T-cell (primary cell): Measurements from ENCODE around the gene KAT2A. TPM values are rescaled to one million over a fixed set of nuclear protein-coding genes. Genes with fewer than 3 reads are reported as not detected.
A peak's percentile ranks its signal among the peaks of the same experiment; 100 is the strongest.

ENCODE experiments used
- ATAC-seq, 4 experiments: fragments of 200-7000 bp in 3 of 4; fragments of 150-1000 bp in 1 of 4; cut with Tn5 transposase; replicated peaks in 1 of 4; 1 replicate in 3 of 4; 2 replicates in 1 of 4; pipeline ENCODE4 v1.10.0; 2021; ENCODE audit warnings: moderate library complexity in 3 of 4, mild to moderate bottlenecking in 2 of 4, moderate number of reproducible peaks in 1 of 4
- CTCF ChIA-PET, 2 donors: fragments of 300-600 bp; sonication (Branson Sonifier 250); formaldehyde crosslinking; loops; one replicate each; lab custom pipeline; 2022; ENCODE audit warnings: antibody characterized with exemption in 2 of 2; lab: Charles Lee
- POLR2A ChIA-PET, 2 donors: fragments of 300-600 bp; sonication (Branson Sonifier 250); formaldehyde crosslinking; loops; one replicate each; lab custom pipeline; 2022; ENCODE audit warnings: antibody characterized with exemption in 2 of 2; lab: Charles Lee
- DNase-seq, 35 experiments: peaks; one replicate each; pipeline versions ENCODE4 v3.0.0 to v3.0.0-alpha.2; 2013 to 2023
- H3K27ac ChIP-seq: one replicate; pipeline ENCODE4 v1.5.1; 2013; ENCODE audit warnings: low read length
- H3K27me3 ChIP-seq, 2 experiments: replicated peaks in 1 of 2; 1 replicate in 1 of 2; 2 replicates in 1 of 2; pipeline versions ENCODE4 v1.6.1 to v1.7.0; 2013; ENCODE audit warnings: low read length in 1 of 2, mixed read lengths in 1 of 2; ENCODE audit not compliant: control insufficient read depth in 2 of 2, insufficient read depth in 2 of 2; ENCODE audit errors: extremely low read depth in 1 of 2
- H3K36me3 ChIP-seq, 2 donors: 1 replicate in 1 of 2; 2 replicates in 1 of 2; pipeline versions ENCODE4 v1.6.1 to v1.7.0; 2013; ENCODE audit warnings: low read length in 1 of 2; ENCODE audit not compliant: control insufficient read depth in 2 of 2, insufficient read depth in 1 of 2; ENCODE audit errors: extremely low read depth in 1 of 2
- H3K4me1 ChIP-seq, 2 experiments: 1 replicate in 1 of 2; 2 replicates in 1 of 2; pipeline versions ENCODE4 v1.6.1 to v1.7.0; 2013; ENCODE audit warnings: low read length in 2 of 2, mixed read lengths in 1 of 2; ENCODE audit not compliant: insufficient read depth in 2 of 2, control insufficient read depth in 1 of 2; ENCODE audit errors: extremely low read depth in 1 of 2
- H3K4me3 ChIP-seq, 2 donors: 1 replicate in 1 of 2; 2 replicates in 1 of 2; pipeline versions ENCODE4 v1.5.1 to v1.7.0; 2013; ENCODE audit warnings: mild to moderate bottlenecking in 2 of 2, low read length in 1 of 2, moderate library complexity in 1 of 2; ENCODE audit not compliant: control insufficient read depth in 1 of 2; ENCODE audit errors: extremely low read depth in 1 of 2
- H3K9me3 ChIP-seq: 2 replicates; pipeline ENCODE4 v1.7.0; 2013
- H3K27ac Mint-ChIP-seq, 2 donors: one replicate each; pipeline ENCODE4 v1.8.0; 2020 to 2021; ENCODE audit warnings: mild to moderate bottlenecking in 2 of 2, mixed read lengths in 2 of 2
- H3K27me3 Mint-ChIP-seq, 2 donors: one replicate each; pipeline ENCODE4 v1.8.0; 2021 to 2022; ENCODE audit warnings: mixed read lengths in 2 of 2
- H3K36me3 Mint-ChIP-seq: one replicate; pipeline ENCODE4 v1.8.0; 2021; ENCODE audit warnings: mixed read lengths
- H3K4me1 Mint-ChIP-seq, 3 donors: one replicate each; pipeline ENCODE4 v1.8.0; 2020 to 2022; ENCODE audit warnings: mixed read lengths in 3 of 3, mild to moderate bottlenecking in 1 of 3
- H3K4me3 Mint-ChIP-seq, 3 donors: one replicate each; pipeline ENCODE4 v1.8.0; 2020 to 2022; ENCODE audit warnings: mild to moderate bottlenecking in 3 of 3, mixed read lengths in 3 of 3, moderate library complexity in 3 of 3
- H3K9me3 Mint-ChIP-seq, 3 donors: one replicate each; pipeline ENCODE4 v1.8.0; 2020 to 2022; ENCODE audit warnings: mixed read lengths in 3 of 3
- WGBS: methylation state at CpG from one replicate; pipeline ENCODE4 v1.1.5; 2013; ENCODE audit warnings: missing lambda C conversion rate; ENCODE audit not compliant: insufficient coverage; 5-methylcytosine and 5-hydroxymethylcytosine counted together
- total RNA-seq, 35 experiments: library from RNA in 6 of 35; stranded (reverse) in 6 of 35; fragments of 120-200 nt in 1 of 35; gene quantifications; one replicate each; pipeline versions ENCODE4 v1.2.1 to v1.2.4 and lab custom pipeline; 2013 to 2026

KAT2A gene
- total RNA-seq, 5 donors from 2014 or later (not counting 1 experiment from before 2014, with no cell fraction given) = 41.1 to 75.5 (median 61.1) TPM

GRCh38 chr17:42118545-42118944, 2.6 kb downstream of the KAT2A start:
- Histone ChIP-seq H3K4me3 (no peak overlapping the region), H3K4me1 (peaks cover 5 to 29% of the 10 kb centered on the region in 2 experiments), H3K9me3 (no peaks in the 10 kb centered on the region), H3K27me3 (no peaks in the 10 kb centered on the region), H3K27ac (no peak overlapping the region), H3K36me3 (peaks cover 16 to 20% of the 10 kb centered on the region in 2 donors)
- 77% methylated on average over 2 of the region's 2 CpGs for WGBS
- H3K36me3 Mint-ChIP-seq = peaks cover 25% of the 10 kb centered on the region
- no peaks in the 10 kb centered on the region for H3K9me3 Mint-ChIP-seq
- DNase-seq = peak in 18 of 35 experiments; percentile 20 to 59 (median 34)
- ATAC-seq = peak in 1 of 4 experiments; percentile 13
- H3K4me1 Mint-ChIP-seq = peaks cover 29 to 42% (median 38%) of the 10 kb centered on the region in 3 donors
- no peaks in the 10 kb centered on the region for H3K27me3 Mint-ChIP-seq
- peak overlapping the region; percentile 37 to 74 (median 51) for H3K4me3 Mint-ChIP-seq
- H3K27ac Mint-ChIP-seq = peak overlapping the region in 1 of 2 donors; percentile 73
- ChIA-PET CTCF (interaction anchor here (0.5 to 1.8 kb wide), 10 partner anchors 17 to 301 kb away, joined by 3 to 7 read pairs (median 4); no protein-coding TSS in a partner anchor), POLR2A (no interaction called here)

DNA sequence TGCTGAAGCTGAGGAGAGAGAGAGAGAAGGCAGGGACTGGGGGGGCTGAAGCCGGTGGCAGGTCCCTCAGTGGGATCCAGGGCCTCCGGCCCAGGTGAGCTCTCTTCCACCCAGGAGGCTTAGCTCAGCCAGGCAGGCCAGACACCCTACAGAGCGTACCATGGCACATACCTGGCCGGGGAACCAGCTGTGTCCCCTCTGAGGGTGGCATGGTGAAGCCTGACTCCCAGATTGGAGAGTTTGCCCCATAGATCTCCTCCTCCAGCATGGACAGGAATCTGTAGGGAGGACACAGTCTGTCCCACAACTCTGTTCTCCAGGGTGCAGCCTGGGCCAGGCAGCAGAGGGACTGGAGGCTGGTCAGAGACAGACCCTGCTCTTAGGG, 3.0 kb downstream of the KAT2A start:
- DNase-seq (no peak), ATAC-seq (no peak)
- CTCF ChIA-PET = interaction anchor here (0.6 to 1.8 kb wide), 13 partner anchors 14 to 301 kb away, joined by 3 to 9 read pairs (median 4); partner anchors contain the start of gene NKIRAS2 (in 1 of the 2)
- Histone ChIP-seq H3K9me3 (no peaks in the 10 kb centered on the region), H3K36me3 (peaks cover 16 to 20% of the 10 kb centered on the region in 2 donors), H3K27me3 (no peaks in the 10 kb centered on the region), H3K27ac (no peak overlapping the region), H3K4me1 (peaks cover 5 to 33% of the 10 kb centered on the region in 2 experiments), H3K4me3 (no peak overlapping the region)
- Mint-ChIP-seq H3K4me3 (peak overlapping the region in 1 of 3 donors; percentile 13), H3K27ac (no peak overlapping the region), H3K9me3 (no peaks in the 10 kb centered on the region), H3K27me3 (no peaks in the 10 kb centered on the region), H3K4me1 (peaks cover 29 to 42% (median 38%) of the 10 kb centered on the region in 3 donors), H3K36me3 (peaks cover 25% of the 10 kb centered on the region)
- POLR2A ChIA-PET = no interaction called here
- WGBS = 93% methylated on average over 2 of the region's 4 CpGs

- Histone ChIP-seq H3K27me3 (no peaks in the 10 kb centered on the region), H3K4me1 (peaks cover 10 to 39% of the 10 kb centered on the region in 2 experiments), H3K36me3 (peaks cover 16 to 20% of the 10 kb centered on the region in 2 donors), H3K9me3 (no peaks in the 10 kb centered on the region), H3K4me3 (no peak overlapping the region), H3K27ac (no peak overlapping the region)
- peaks cover 25% of the 10 kb centered on the region for H3K36me3 Mint-ChIP-seq
- H3K4me1 Mint-ChIP-seq = peaks cover 33 to 46% (median 38%) of the 10 kb centered on the region in 3 donors
- H3K27ac Mint-ChIP-seq = no peak overlapping the region
- ChIA-PET POLR2A (no interaction called here), CTCF (interaction anchor here (0.6 to 2.2 kb wide), 15 partner anchors 14 to 302 kb away, joined by 3 to 9 read pairs (median 3); partner anchors contain the start of gene NKIRAS2 (in 1 of the 2))
- H3K27me3 Mint-ChIP-seq = no peaks in the 10 kb centered on the region
- H3K4me3 Mint-ChIP-seq = no peak overlapping the region
- no peak for ATAC-seq
- no peaks in the 10 kb centered on the region for H3K9me3 Mint-ChIP-seq
- no peak for DNase-seq
- 93% methylated on average over 30 of the region's 30 CpGs for WGBS
Observed at GRCh38 chr17:42117397-42118125, 3.6 kb downstream of the KAT2A start.

GRCh38 chr17:42116705-42117396, 4.3 kb downstream of the KAT2A start:
- peak; percentile 22 to 31 (median 26) for ATAC-seq
- ChIA-PET POLR2A (no interaction called here), CTCF (interaction anchor here (0.6 to 2.2 kb wide), 11 partner anchors 13 to 149 kb away, joined by 3 to 9 read pairs (median 3); partner anchors contain the start of gene NKIRAS2 (in 1 of the 2))
- Mint-ChIP-seq H3K4me1 (peaks cover 38 to 52% (median 44%) of the 10 kb centered on the region in 3 donors), H3K27me3 (no peaks in the 10 kb centered on the region), H3K27ac (peak overlapping the region in 1 of 2 donors; percentile 2), H3K36me3 (peaks cover 25% of the 10 kb centered on the region), H3K9me3 (no peaks in the 10 kb centered on the region), H3K4me3 (no peak overlapping the region)
- 42% methylated on average over 18 of the region's 18 CpGs for WGBS
- H3K27me3 ChIP-seq = no peaks in the 10 kb centered on the region
- H3K9me3 ChIP-seq = no peaks in the 10 kb centered on the region
- DNase-seq = peak; percentile 69 to 92 (median 82)
- H3K4me3 ChIP-seq = no peak overlapping the region
- H3K27ac ChIP-seq = no peak overlapping the region
- peaks cover 16 to 20% of the 10 kb centered on the region in 2 donors for H3K36me3 ChIP-seq
- peaks cover 12 to 42% of the 10 kb centered on the region in 2 experiments for H3K4me1 ChIP-seq

- Histone ChIP-seq H3K4me1 (peaks cover 16 to 44% of the 10 kb centered on the region in 2 experiments), H3K36me3 (peaks cover 13 to 24% of the 10 kb centered on the region in 2 donors), H3K27me3 (no peaks in the 10 kb centered on the region), H3K4me3 (no peak overlapping the region), H3K27ac (no peak overlapping the region), H3K9me3 (no peaks in the 10 kb centered on the region)
- Mint-ChIP-seq H3K4me1 (peaks cover 43 to 59% (median 53%) of the 10 kb centered on the region in 3 donors), H3K9me3 (no peaks in the 10 kb centered on the region), H3K27me3 (no peaks in the 10 kb centered on the region), H3K36me3 (peaks cover 37% of the 10 kb centered on the region), H3K4me3 (peak overlapping the region in 1 of 3 donors; percentile 29), H3K27ac (peak overlapping the region; percentile 49 to 80)
- ChIA-PET POLR2A (interaction anchor here (0.5 kb wide), 2 partner anchors 97 to 198 kb away, joined by 3 to 4 read pairs; partner anchors contain the start of gene DNAJC7 (in 1 of the 2)), CTCF (interaction anchor here (1.1 to 1.4 kb wide), 3 partner anchors 46 to 89 kb away, joined by 3 to 7 read pairs (median 6); no protein-coding TSS in a partner anchor)
- no CpG with 5 or more reads among the region's 9 CpGs for WGBS
- DNase-seq (no peak), ATAC-seq (no peak)
Observed at GRCh38 chr17:42114118-42114517, 7.0 kb downstream of the KAT2A start.
